Measurements from ENCODE around the gene ERCC1.

ERCC1 gene

GRCh38 chr19:45405435-45406225 is 18.1 kb downstream of the ERCC1 start:
- peak; percentile 87 for DNase-seq (ENCODE audit: low spot score)

DNA sequence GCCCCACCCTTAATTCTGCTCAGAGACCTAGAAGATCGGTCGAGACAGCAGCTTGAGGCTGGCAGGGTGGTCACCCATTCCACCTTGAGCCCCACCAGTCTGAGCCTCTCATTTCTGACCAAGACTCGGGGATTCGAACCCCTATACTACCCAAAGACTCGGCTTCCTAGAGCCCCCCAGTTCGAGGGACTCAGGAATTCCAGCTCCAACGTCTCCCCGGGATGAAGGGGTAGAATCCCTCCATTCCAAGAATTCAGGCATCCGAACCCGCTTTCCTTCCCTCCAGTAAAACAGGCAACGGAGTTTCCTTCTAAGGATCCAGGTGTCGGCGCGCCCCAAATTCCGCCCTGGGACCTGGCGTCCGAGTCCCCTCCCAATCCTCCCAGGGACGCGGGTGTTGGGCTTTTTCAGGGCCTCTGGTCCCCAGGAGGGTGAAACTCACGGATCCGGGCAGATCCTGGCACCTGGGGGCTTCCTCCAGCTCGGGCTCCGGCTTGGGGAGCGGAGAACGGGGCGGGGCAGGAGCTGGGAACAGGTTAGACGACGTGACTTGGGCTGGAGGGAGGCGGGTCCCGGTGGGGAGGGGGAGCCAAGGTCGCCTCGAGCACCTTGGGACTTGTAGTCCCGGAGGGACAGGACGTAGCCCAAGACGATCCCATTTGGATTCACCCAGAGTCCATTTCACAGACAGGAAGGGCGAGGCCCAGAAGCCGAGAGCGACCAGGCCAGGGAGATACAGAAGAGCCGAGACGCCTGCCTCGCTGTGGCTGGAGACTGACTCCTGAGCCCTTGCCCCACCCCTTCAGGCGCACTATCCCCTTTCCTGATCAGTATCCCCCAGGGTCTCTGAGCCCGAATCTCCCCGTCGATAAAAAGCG is 18.9 kb downstream of the ERCC1 start, which contains the start of gene PPP1R13L:
Gene PPP1R13L, minus strand, starts transcription at position 513 of the 878 bp plus-strand sequence. CDS start 6,751 bp downstream, outside the sequence.
- peak; percentile 91 for DNase-seq (ENCODE audit: low spot score)

- DNase-seq (ENCODE audit: low spot score): peak; percentile 78
These were observed 19.7 kb downstream of the ERCC1 start for GRCh38 chr19:45403781-45404556.

GRCh38 chr19:45403272-45403671 is 20.4 kb downstream of the ERCC1 start:
- no peak for DNase-seq (ENCODE audit: low spot score)

DNA sequence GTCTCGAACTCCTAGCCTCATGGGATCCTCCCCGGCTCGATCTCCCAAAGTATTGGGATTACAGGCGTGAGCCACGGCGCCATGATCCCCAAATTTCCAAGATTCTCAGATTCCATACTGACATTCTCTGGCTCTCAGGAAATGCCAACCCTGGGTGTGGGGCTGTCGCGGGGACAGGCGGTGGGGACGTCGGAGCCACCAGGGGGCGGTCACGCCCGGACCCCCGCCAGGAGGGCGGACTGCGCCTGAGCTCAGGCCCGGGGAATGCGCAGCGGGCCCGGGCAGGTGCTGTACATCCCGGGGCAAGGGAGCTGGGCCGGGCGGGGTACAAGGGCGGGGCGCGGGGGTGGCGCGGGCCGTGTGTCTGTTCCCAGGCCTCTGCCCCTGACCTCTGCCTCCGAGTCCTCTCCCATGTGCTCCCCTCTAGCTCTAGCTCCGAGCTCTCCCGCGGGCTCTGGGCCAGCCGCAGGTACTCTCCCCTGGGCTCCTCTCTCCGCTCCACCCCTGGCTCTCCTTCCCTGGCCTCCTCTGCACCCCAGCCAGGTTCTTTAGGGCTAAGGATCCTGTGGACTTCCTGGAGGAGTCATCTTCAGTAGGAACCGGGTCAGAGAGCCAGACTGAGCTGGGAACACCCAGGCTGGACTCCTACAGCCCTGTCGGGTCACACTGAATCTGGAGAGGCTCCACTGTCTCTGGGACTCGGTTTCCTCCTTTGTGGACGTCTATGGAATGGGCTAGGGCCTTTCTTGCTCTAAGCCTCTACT is 21.2 kb downstream of the ERCC1 start:
- peak; percentile 77 for DNase-seq (ENCODE audit: low spot score)

- no peak for DNase-seq (ENCODE audit: low spot score)
These were observed 21.9 kb downstream of the ERCC1 start for GRCh38 chr19:45401815-45402214.

DNA sequence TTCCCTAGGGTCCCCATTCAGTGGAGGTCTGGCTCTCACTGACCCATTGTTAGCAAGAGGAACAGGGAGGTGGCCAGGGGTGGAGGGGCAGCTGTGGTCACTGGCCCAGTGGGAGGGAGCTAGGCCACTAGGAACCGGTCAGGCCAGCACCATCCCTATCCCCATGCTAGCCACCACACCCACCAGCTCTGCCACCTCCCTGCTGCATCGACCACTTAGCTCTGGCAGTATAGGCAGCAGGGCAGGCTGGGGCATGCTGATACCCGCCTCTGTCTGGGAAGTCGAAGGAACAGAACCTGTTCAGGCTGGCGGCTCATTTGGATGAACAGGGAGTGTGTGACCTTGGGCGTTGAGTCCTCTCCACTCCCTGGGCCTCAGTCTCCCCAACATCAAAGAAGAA is 23.5 kb downstream of the ERCC1 start:
- DNase-seq (ENCODE audit: low spot score): no peak

DNA sequence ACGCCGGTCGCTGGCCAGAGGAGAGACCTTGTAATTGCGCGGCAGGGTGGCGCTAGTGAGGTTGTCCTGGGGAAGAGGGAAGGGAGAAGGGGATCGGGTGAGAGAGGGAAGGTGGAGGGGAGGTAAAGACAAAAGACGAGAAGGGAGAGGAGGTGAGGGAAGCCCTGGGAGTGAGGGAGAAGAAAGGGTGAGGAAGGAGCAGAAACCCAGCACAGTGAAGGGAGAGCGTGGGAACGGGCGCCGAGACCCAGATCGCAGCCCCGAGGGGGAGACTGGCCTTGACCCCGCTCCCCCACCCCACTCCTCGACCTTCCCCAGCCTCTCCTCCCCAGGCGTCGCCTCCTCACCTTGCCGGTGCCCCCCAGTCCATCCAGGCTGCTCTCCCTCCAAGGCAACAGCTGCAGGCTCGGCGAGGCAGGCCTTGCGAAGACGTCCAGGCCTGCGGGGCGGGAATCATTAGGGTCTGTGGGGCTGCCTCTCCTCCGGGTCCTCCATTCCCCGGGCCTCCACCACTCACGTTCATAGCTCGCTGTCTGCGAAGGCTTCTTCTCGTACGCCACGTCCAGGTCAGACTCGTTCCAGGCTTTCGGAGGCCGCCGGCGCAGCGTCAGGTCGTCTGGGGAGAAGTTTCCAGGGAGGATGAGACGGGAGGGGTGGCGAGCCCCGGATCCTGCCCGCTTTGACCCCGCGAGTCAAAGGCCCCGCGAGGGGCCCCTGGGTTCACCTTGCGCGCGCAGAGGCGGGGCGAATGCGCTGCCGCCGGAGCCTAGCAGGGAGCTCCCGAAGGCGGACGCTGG is 27.7 kb downstream of the ERCC1 start:
- peak; percentile 74 for DNase-seq (ENCODE audit: low spot score)

DNA sequence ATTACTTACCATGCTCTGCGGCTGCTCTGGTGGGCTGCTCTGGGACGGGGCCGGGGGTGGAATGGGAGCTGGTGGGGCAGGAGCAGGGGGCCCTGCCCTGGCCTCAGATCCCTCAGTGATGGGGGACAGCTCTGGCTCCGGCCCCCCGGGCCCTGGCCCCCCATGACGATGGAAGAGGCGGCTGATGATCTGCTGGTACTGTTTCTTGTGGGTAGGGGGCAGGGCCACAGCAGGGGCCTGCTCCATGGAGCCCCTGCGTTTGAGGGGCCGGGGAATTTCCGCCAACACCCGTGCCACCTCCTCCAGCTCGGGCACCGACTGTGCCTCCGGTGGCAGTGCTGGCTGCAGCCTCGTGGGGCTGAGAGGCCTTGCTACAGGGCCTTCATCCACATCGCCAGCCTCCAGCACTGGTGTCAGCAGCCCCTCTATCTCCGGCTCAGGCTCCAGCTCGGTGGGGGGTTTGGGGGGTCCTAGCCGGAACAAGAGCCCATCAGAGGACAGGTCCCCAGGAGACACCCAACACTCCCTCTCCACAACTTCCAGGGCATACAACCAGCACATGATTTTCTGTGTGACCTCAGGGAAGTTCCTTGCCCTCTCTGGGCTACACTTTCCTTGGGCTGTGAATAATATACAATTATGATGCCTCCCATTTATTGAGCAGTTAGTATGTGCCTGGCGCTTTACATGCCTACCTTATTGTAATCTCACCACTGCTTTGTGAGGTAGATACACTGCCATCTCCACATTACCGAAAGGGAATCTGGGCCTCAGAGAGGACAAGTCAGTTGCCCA is 31.6 kb downstream of the ERCC1 start:
- DNase-seq (ENCODE audit: low spot score): no peak

DNA sequence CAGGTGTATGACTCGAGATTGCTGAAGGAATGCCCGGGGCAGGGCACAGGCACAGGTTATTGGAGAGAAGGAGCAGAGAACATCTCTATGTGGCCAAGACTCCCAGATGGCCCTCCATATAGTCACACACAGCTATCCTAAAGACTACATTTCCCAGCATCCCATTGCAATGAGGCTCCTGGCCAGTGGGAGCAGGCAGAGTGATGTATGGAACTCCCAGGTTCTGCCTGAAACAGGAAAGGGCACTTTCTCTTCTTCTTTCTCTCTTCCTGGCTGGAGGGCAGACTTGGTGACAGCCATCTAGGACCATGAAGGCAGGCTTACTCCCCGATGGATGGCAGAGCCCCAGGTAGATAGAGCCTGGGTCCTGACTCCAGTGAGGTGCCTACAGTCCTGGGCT is 32.4 kb downstream of the ERCC1 start:
- peak; percentile 53 for DNase-seq (ENCODE audit: low spot score)

DNA sequence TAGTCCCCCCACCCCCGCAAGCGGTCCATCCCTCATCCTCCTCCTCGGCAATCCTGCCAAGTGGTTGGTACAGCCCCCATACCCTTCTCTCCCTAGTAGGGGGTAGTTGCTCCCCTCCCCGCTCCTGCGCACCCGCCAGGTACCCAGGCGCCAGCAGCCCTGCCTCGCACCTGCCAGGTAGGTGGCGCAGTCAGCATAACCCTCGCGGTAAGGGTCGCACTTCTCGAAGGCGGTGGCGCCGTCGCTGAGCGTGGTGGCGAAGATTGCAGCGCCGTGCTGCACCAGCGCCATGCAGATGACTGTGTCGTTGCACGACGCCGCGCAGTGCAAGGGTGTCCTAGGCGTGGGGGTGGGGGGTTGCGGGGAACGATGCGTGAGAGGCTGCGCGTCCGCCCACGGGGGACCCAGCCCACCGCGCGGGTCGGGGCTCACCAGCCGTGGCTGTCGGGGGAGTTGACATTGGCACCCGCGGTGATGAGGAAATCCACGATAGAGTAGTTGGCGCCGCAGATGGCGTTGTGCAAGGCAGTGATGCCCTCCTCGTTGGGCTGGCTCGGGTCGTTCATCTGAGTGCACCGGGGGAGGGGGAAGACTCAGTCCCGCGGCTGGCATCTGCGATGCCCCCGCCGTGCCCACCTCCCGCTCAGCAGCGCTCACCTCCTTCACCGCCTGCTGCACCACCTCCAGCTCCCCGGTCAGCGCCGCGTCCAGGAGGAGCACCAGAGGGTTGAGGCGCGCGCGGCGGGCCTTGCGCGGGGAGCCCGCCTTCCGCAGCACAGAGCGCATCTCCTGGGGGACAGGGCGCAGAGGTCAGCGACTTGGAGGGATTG is 38.1 kb downstream of the ERCC1 start:
- no peak for DNase-seq (ENCODE audit: low spot score)

DNA sequence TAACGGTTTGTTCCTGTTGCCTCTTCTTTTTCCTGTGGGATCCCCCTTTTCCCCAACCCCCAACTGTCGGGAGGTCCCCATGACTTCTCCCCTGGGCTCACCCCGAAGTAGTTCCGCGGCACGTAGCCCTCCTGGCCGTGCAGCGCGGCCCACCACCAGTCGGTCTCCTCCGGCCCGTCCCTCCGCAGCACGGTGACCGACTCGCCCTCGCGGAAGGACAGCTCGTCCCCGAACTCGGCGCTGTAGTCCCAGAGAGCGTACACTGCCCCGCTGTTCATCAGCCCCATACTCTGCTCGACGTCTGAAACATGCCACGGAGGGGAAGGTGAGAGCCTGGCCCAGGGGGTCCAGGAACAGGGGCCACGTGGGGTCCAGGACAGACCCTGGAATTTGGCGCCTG is 41.3 kb downstream of the ERCC1 start:
- DNase-seq (ENCODE audit: low spot score): no peak

DNA sequence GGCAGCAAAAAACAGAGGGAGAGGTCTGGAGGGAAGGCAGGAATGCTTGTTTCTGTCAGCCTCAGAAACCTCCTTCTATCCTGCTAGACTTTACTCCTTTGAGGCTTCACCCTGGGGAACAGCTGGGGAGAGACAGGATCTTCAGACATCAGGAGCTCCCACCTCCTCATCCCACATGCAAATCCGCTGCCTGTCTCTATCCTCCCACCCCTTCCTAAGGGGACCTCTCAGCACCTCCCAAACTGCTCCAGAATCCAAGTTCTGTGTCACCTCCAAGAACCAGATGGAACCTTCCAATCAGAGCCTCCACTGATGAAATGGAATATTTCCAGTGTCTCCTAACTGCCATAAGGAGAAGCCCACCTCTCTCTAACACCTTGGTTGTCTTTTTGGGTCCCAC is 43.6 kb downstream of the ERCC1 start:
- no peak for DNase-seq (ENCODE audit: low spot score)

DNA sequence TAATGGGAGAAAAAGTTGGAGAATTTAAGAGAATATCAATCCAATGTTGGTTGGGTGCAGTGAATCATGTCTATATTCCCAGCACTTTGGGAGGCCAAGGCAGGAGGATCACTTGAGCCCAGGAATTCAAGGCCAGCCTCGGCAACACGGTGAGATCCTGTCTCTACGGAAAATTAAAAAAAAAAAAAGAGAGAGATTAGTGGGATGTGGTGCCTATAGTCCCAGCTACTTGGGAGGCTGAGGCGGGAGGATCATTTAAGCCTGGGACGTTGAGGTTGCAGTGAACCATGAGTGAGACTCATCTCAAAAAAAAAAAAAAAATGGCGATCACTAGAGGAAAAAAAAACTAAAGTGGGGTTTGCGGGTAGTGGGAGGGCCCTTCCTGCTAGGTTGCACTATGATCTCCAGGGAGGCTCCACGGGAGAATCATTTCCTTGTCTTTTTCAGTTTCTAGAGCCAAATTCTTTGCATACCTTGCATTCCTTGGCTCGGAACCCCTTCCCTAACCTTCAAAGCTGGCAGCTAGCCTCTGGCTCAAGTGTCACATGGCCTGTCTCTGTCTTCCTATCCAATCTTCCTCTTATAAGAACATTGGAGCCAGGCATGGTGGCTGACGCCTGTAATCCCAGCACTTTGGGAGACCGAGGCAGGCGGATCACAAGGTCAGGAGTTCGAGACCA is 47.5 kb downstream of the ERCC1 start:
- DNase-seq (ENCODE audit: low spot score): peak; percentile 73

- peak; percentile 100 for DNase-seq (ENCODE audit: low spot score)
These were observed 53.1 kb downstream of the ERCC1 start, which contains the start of gene ERCC2 for GRCh38 chr19:45370410-45371204. ERCC2 (minus strand) TSS chr19:45370573; CDS start chr19:45370540, 33 bp downstream.

DNA sequence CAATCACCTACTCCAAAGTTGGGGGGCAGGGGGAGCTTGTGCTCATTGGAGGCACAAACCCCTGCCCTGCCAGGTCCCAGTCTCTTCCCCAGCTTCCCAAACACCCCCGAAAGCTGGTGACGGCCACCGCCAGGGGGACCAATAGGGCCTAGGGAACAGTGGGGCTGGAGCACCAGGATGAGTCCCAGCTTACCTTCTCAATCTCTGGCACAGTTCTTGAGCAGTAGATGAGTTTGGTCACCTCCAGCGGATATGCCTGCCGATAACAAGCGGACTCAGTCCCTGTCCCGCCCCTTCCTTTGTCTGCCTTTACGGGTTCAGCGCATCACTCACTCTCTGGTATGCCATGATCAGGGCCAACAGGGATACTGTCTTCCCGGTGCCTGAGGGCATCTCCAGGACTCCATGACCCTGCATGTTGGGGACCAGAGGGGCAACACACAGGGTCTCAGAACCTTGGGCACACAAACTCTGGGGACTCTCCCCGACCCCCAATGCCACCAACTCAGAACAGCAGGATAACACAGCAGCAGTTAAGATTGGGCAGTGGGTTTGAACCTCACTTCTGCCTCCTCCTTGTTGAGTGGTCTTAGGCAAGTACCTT is 54.9 kb downstream of the ERCC1 start:
- DNase-seq (ENCODE audit: low spot score): peak; percentile 22

GRCh38 chr19:45368127-45368526 is 55.6 kb downstream of the ERCC1 start:
- DNase-seq (ENCODE audit: low spot score): peak; percentile 3
